ENCODE results near the gene NCOA3.

Gene NCOA3

GRCh38 chr20:47694021-47694818 lies 192.5 kb downstream of the NCOA3 start:
- DNase-seq (ENCODE audit: low read depth) = no peak
- H3K36me3 ChIP-seq (ENCODE audit: control insufficient read depth, insufficient read depth, low read length, severe bottlenecking) = no peaks in the 10 kb centered on the region
- H3K9me3 ChIP-seq (ENCODE audit: control insufficient read depth, low read length) = peaks cover 39% of the 10 kb centered on the region
- no peaks in the 10 kb centered on the region for H3K4me1 ChIP-seq (ENCODE audit: control insufficient read depth, insufficient read depth, low read length)
- peaks cover 8% of the 10 kb centered on the region for H3K27me3 ChIP-seq (replicated peaks; ENCODE audit: control insufficient read depth, insufficient read depth, low read length)
- no peak overlapping the region for H3K4me3 ChIP-seq (ENCODE audit: low read length)
- H3K9ac ChIP-seq (ENCODE audit: low read length) = no peak overlapping the region

DNA sequence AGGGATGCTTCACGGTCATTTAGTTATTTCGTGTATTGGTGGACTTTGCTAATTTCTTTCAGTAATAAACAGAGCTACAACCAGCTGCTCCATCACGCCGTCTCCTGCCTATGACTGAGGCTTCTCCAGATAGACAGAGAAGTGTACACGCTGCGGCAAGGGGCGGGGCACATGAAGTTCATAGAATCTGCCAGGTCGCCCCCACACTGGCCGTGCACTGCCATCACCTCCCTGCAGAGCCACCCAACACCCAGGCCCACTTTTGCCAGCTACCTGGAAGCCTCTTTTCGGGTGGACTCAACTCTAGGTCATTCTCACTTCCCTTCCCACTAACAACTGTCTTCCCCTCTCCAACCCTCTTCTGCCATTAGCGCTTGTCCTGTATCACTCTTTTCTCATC lies 195.2 kb downstream of the NCOA3 start:
- Histone ChIP-seq H3K4me3 (ENCODE audit: low read length) (no peak overlapping the region), H3K4me1 (ENCODE audit: control insufficient read depth, insufficient read depth, low read length) (no peaks in the 10 kb centered on the region), H3K27me3 (replicated peaks; ENCODE audit: control insufficient read depth, insufficient read depth, low read length) (peaks cover 16% of the 10 kb centered on the region), H3K9me3 (ENCODE audit: control insufficient read depth, low read length) (peaks cover 21% of the 10 kb centered on the region), H3K9ac (ENCODE audit: low read length) (no peak overlapping the region), H3K36me3 (ENCODE audit: control insufficient read depth, insufficient read depth, low read length, severe bottlenecking) (no peaks in the 10 kb centered on the region)
- DNase-seq (ENCODE audit: low read depth) = no peak

DNA sequence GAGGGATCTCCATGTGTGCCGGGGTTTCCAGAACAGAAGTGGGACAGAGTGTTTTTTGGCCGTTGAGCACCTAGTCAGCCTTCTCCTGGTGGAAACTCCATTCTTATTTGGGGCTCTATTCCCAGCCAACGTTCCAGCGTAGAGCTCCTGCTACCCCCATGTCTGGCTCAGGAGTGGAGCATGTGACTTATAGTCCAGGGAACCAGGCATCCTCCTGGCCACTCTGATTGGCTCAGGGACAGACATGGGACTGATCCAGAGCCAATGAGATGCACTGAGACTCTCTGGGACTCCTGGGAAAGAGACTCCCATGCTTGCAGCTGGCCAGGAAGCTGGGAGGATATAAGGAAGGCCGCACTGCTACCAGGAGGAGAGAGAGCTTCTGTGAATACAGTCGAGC lies 196.5 kb downstream of the NCOA3 start:
- H3K27me3 ChIP-seq (replicated peaks; ENCODE audit: control insufficient read depth, insufficient read depth, low read length) = peaks cover 16% of the 10 kb centered on the region
- DNase-seq (ENCODE audit: low read depth) = no peak
- H3K9ac ChIP-seq (ENCODE audit: low read length) = no peak overlapping the region
- peaks cover 9% of the 10 kb centered on the region for H3K9me3 ChIP-seq (ENCODE audit: control insufficient read depth, low read length)
- H3K4me3 ChIP-seq (ENCODE audit: low read length) = no peak overlapping the region
- no peaks in the 10 kb centered on the region for H3K4me1 ChIP-seq (ENCODE audit: control insufficient read depth, insufficient read depth, low read length)
- no peaks in the 10 kb centered on the region for H3K36me3 ChIP-seq (ENCODE audit: control insufficient read depth, insufficient read depth, low read length, severe bottlenecking)

DNA sequence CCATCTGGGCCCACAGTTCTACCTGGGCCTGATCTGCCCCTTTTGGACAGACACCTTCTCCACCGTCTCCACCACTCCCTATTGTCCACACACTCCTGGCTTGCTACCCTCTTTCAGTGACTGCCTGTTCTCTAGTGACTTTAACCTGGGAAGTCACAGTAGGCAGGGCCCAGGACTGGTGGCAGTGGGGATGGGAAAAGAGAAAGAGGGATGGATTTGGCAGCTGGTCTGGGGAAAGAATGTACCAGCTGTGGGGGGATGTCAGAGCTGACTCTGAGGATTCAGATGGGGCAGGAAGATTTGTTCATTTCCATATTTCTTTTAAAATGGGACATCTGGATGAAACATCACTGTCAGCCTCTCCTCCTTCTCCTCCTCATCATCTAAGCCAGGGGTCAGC lies 198.1 kb downstream of the NCOA3 start:
- H3K36me3 ChIP-seq (ENCODE audit: control insufficient read depth, insufficient read depth, low read length, severe bottlenecking) = no peaks in the 10 kb centered on the region
- DNase-seq (ENCODE audit: low read depth) = no peak
- H3K4me1 ChIP-seq (ENCODE audit: control insufficient read depth, insufficient read depth, low read length) = peaks cover 2% of the 10 kb centered on the region
- H3K27me3 ChIP-seq (replicated peaks; ENCODE audit: control insufficient read depth, insufficient read depth, low read length) = peaks cover 22% of the 10 kb centered on the region
- H3K9me3 ChIP-seq (ENCODE audit: control insufficient read depth, low read length) = no peaks in the 10 kb centered on the region
- H3K4me3 ChIP-seq (ENCODE audit: low read length) = no peak overlapping the region
- no peak overlapping the region for H3K9ac ChIP-seq (ENCODE audit: low read length)

DNA sequence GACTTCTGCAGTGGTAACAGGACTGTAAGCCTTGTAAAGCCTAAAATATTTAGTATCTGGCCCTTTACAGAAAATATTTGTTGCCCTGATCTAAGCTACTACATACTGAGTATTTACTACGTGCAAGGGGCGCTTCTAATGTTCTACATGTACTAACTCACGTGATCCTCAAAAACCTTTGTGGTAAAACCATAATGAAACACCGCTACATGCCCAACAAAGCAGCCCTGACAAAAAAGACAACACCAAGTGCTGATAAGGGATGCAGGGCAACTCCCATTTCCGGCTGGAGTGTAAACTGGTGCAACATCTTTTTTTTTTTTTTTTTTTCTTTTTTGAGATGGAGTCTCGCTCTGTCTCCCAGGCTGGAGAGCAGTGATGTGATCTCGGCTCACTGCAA lies 198.6 kb downstream of the NCOA3 start:
- Histone ChIP-seq H3K4me3 (ENCODE audit: low read length) (no peak overlapping the region), H3K4me1 (ENCODE audit: control insufficient read depth, insufficient read depth, low read length) (peaks cover 7% of the 10 kb centered on the region), H3K9me3 (ENCODE audit: control insufficient read depth, low read length) (no peaks in the 10 kb centered on the region), H3K9ac (ENCODE audit: low read length) (no peak overlapping the region), H3K27me3 (replicated peaks; ENCODE audit: control insufficient read depth, insufficient read depth, low read length) (peaks cover 22% of the 10 kb centered on the region), H3K36me3 (ENCODE audit: control insufficient read depth, insufficient read depth, low read length, severe bottlenecking) (no peaks in the 10 kb centered on the region)
- DNase-seq (ENCODE audit: low read depth) = no peak

- Histone ChIP-seq H3K9ac (ENCODE audit: low read length) (no peak overlapping the region), H3K4me3 (ENCODE audit: low read length) (no peak overlapping the region), H3K36me3 (ENCODE audit: control insufficient read depth, insufficient read depth, low read length, severe bottlenecking) (no peaks in the 10 kb centered on the region), H3K27me3 (replicated peaks; ENCODE audit: control insufficient read depth, insufficient read depth, low read length) (peaks cover 28% of the 10 kb centered on the region), H3K4me1 (ENCODE audit: control insufficient read depth, insufficient read depth, low read length) (peaks cover 9% of the 10 kb centered on the region), H3K9me3 (ENCODE audit: control insufficient read depth, low read length) (peaks cover 2% of the 10 kb centered on the region)
- DNase-seq (ENCODE audit: low read depth) = no peak
Observed at GRCh38 chr20:47701612-47702011, 199.9 kb downstream of the NCOA3 start.

DNA sequence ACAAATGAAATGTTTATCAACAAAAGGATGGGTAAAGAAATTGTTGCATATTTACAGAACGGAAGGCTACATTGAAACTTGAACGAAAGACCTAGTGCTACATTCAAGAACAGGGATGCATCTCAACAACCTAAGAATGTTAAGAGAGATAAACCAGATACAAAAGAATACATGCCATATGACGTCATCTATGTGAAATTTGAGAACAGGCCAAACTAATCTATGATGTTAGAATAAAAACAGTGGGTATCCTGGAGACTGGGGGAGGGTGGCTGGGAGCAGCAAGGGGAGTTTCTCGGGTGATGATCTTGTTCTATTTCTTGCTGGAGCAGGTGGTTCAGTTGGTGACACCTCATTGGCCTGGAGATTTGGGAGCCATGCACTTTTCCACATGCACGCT lies 202.1 kb downstream of the NCOA3 start:
- no peak for DNase-seq (ENCODE audit: low read depth)
- no peak overlapping the region for H3K9ac ChIP-seq (ENCODE audit: low read length)
- no peaks in the 10 kb centered on the region for H3K36me3 ChIP-seq (ENCODE audit: control insufficient read depth, insufficient read depth, low read length, severe bottlenecking)
- no peak overlapping the region for H3K4me3 ChIP-seq (ENCODE audit: low read length)
- H3K9me3 ChIP-seq (ENCODE audit: control insufficient read depth, low read length) = peaks cover 2% of the 10 kb centered on the region
- peaks cover 35% of the 10 kb centered on the region for H3K27me3 ChIP-seq (replicated peaks; ENCODE audit: control insufficient read depth, insufficient read depth, low read length)
- peaks cover 9% of the 10 kb centered on the region for H3K4me1 ChIP-seq (ENCODE audit: control insufficient read depth, insufficient read depth, low read length)

DNA sequence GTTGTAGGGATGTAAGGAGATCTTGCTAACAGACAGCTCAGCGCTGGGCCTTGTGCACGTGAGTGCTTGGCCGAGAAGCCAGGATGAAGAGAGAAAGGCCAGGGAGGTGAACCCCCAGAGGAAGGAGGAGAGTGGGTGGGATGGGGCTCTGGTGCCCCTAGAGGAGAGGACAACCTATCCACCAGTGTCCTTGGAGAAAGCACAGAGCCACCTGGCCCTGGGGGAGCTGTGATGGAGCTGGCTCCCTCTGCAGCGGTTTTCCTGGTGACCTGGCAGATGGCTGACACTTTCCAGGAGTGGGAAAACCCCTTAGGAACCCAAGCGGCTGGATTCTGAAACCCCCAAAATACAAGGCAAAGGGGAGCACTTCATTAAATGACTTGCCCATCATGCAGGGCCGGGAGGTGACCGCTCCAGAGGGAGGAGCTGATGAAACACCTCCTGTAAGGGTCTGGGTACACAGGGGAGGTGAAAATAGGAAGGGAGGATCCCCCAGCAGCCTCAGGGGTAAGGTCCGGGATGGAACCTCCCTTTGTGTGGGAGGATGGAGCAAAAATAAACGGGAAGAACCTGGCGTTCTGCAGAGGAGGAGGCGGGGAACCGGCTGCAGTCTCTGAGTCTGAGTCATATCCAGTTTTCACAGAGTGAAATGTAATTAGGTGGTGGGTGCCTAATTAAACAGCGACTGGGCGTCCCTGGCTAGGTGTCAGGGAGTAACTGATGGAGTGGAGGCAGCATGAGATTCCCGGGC lies 203.2 kb downstream of the NCOA3 start:
- peaks cover 9% of the 10 kb centered on the region for H3K4me1 ChIP-seq (ENCODE audit: control insufficient read depth, insufficient read depth, low read length)
- no peak overlapping the region for H3K4me3 ChIP-seq (ENCODE audit: low read length)
- H3K9ac ChIP-seq (ENCODE audit: low read length) = no peak overlapping the region
- H3K27me3 ChIP-seq (replicated peaks; ENCODE audit: control insufficient read depth, insufficient read depth, low read length) = peaks cover 36% of the 10 kb centered on the region
- peaks cover 2% of the 10 kb centered on the region for H3K9me3 ChIP-seq (ENCODE audit: control insufficient read depth, low read length)
- no peaks in the 10 kb centered on the region for H3K36me3 ChIP-seq (ENCODE audit: control insufficient read depth, insufficient read depth, low read length, severe bottlenecking)
- DNase-seq (ENCODE audit: low read depth) = no peak

GRCh38 chr20:47705497-47705856 lies 203.8 kb downstream of the NCOA3 start:
- H3K9ac ChIP-seq (ENCODE audit: low read length) = no peak overlapping the region
- no peaks in the 10 kb centered on the region for H3K36me3 ChIP-seq (ENCODE audit: control insufficient read depth, insufficient read depth, low read length, severe bottlenecking)
- H3K4me3 ChIP-seq (ENCODE audit: low read length) = no peak overlapping the region
- H3K27me3 ChIP-seq (replicated peaks; ENCODE audit: control insufficient read depth, insufficient read depth, low read length) = peaks cover 41% of the 10 kb centered on the region
- peaks cover 2% of the 10 kb centered on the region for H3K9me3 ChIP-seq (ENCODE audit: control insufficient read depth, low read length)
- no peak for DNase-seq (ENCODE audit: low read depth)
- peaks cover 9% of the 10 kb centered on the region for H3K4me1 ChIP-seq (ENCODE audit: control insufficient read depth, insufficient read depth, low read length)

DNA sequence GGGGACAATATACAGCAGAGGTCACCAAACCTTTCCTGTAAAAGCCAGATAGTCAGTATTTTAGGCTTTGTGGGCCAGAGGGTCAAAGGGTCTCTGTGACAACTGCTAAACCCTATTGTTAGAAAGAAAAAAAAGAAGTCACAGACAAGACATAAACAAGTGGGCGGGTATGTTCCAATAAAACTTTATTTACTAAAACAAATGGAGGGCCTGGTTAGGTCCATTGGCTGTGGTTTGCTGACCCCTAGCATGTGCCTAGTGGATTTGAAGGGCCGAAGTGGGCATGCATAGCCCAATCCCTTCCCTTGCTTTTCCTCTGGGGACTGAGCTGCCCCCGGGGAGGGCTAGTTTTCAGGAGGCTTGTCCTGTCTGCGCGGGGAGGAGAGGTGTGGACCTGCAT lies 204.7 kb downstream of the NCOA3 start:
- peaks cover 12% of the 10 kb centered on the region for H3K4me1 ChIP-seq (ENCODE audit: control insufficient read depth, insufficient read depth, low read length)
- no peak for DNase-seq (ENCODE audit: low read depth)
- no peak overlapping the region for H3K4me3 ChIP-seq (ENCODE audit: low read length)
- H3K27me3 ChIP-seq (replicated peaks; ENCODE audit: control insufficient read depth, insufficient read depth, low read length) = peaks cover 47% of the 10 kb centered on the region
- no peaks in the 10 kb centered on the region for H3K36me3 ChIP-seq (ENCODE audit: control insufficient read depth, insufficient read depth, low read length, severe bottlenecking)
- peaks cover 2% of the 10 kb centered on the region for H3K9me3 ChIP-seq (ENCODE audit: control insufficient read depth, low read length)
- H3K9ac ChIP-seq (ENCODE audit: low read length) = no peak overlapping the region

All from adipocyte (in vitro differentiated cells).